DOHH2 (cell line): ENCODE results near the gene CD99.

Experiments used
- H3F3A ChIP-seq: fragments of 200-600 bp; sonication (generic), shearing (Covaris generic); 2 replicates; pipeline ENCODE4 v1.6.0; 2016; ENCODE audit warnings: antibody characterized with exemption, mild to moderate bottlenecking; ENCODE audit not compliant: control insufficient read depth, insufficient read depth
- H3K27ac ChIP-seq: fragments of 200-600 bp; sonication (generic); 2 replicates; pipeline ENCODE4 v1.5.1; 2014; ENCODE audit warnings: low read depth, mild to moderate bottlenecking, low read length, moderate library complexity
- H3K27me3 ChIP-seq: fragments of 200-600 bp; sonication (generic); 2 replicates; pipeline ENCODE4 v1.6.1; 2014; ENCODE audit warnings: mild to moderate bottlenecking, low read length, mixed read lengths; ENCODE audit not compliant: control insufficient read depth
- H3K36me3 ChIP-seq: fragments of 200-600 bp; sonication (generic); 2 replicates; pipeline ENCODE4 v1.6.1; 2014; ENCODE audit warnings: mild to moderate bottlenecking, low read length, moderate library complexity, mixed read lengths; ENCODE audit not compliant: control insufficient read depth
- H3K4me1 ChIP-seq: fragments of 200-600 bp; sonication (generic); 2 replicates; pipeline ENCODE4 v1.6.1; 2014; ENCODE audit warnings: mild to moderate bottlenecking, low read length, mixed read lengths; ENCODE audit not compliant: control insufficient read depth
- H3K4me2 ChIP-seq: fragments of 200-600 bp; sonication (generic); 2 replicates; pipeline ENCODE4 v1.6.0; 2014; ENCODE audit warnings: mild to moderate bottlenecking, low read length, moderate library complexity
- H3K4me3 ChIP-seq: fragments of 200-600 bp; sonication (generic); 2 replicates; pipeline ENCODE4 v1.5.1; 2014; ENCODE audit warnings: mild to moderate bottlenecking, low read length, mixed read lengths
- H3K79me2 ChIP-seq: fragments of 200-600 bp; sonication (generic); 2 replicates; pipeline ENCODE4 v1.6.1; 2014; ENCODE audit warnings: mild to moderate bottlenecking, low read length, mixed read lengths; ENCODE audit not compliant: control insufficient read depth
- H3K9me2 ChIP-seq: fragments of 200-600 bp; sonication (generic); replicated peaks from 2 replicates; pipeline ENCODE4 v1.6.1; 2014; ENCODE audit warnings: mild to moderate bottlenecking, low read length, mixed read lengths; ENCODE audit not compliant: control insufficient read depth
- H3K9me3 ChIP-seq: fragments of 200-600 bp; sonication (generic); 2 replicates; pipeline ENCODE4 v1.6.1; 2014; ENCODE audit warnings: antibody characterized with exemption, low read length, mixed read lengths; ENCODE audit not compliant: control insufficient read depth, insufficient read depth
- H4K20me1 ChIP-seq: fragments of 200-600 bp; sonication (generic); 2 replicates; pipeline ENCODE4 v1.6.0; 2014; ENCODE audit warnings: low read depth, mild to moderate bottlenecking, antibody characterized with exemption, low read length, moderate library complexity; ENCODE audit not compliant: control insufficient read depth, insufficient read depth
- CTCF ChIP-seq: fragments of 200-600 bp; sonication (generic); IDR thresholded peaks from one replicate; pipeline ENCODE4 v1.5.1; 2014; ENCODE audit warnings: antibody characterized with exemption, mild to moderate bottlenecking, low read depth, low read length; ENCODE audit not compliant: poor library complexity, severe bottlenecking
- EZH2phosphoT487 ChIP-seq: fragments of 200-600 bp; sonication (generic); IDR thresholded peaks from 2 replicates; pipeline ENCODE4 v1.6.1; 2017; ENCODE audit warnings: borderline replicate concordance, mild to moderate bottlenecking, antibody characterized with exemption, low read length, moderate library complexity, mixed read lengths

The CD99 gene

DNA sequence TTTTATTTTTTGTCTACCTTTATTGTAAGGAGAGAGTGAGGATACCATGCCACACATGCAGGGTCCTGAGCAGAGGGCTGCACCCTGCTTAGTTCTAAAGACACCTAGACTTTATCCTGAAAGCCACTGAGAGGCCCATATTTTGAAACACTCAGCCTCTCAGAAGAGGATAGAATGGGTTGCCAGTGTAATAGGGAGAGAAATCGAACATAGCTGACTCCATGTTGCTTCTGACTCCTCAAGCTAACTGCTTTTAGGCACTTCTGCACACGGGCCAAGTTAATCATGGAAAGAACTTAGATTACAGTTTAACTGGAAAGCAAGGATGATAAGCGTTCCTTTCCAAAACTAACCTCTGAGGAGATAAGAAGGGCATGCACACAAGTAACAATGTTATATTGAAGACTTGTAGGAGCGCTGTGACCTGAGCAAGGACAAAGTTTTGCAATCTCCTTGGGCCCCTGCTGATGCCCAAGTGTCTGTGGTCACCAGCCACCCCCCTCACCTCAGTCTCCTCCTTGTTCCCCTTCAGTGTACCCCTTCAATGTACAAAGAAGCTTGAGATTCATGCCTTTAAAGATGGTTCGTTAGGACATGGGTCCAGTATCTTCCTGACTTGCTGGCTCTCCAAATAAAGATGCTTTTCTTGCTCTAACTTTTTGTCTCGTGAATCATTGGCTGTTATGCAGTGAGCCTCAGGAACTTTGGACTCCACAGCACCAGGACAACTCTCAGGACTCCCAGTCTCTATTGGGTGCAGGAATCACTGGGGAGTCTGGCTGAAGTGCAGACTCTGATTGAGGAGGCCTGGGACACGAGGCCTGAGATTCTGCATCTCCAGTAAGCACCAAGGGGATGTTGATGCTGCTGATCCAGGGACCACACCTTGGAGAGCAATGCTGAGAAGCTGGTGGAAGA is 25.4 kb upstream of the CD99 start:
- Histone ChIP-seq H3K79me2 (no peaks in the 10 kb centered on the region), H3K9me3 (no peaks in the 10 kb centered on the region), H3K36me3 (no peaks in the 10 kb centered on the region), H3K27ac (no peak overlapping the region), H3K4me1 (no peaks in the 10 kb centered on the region), H3F3A (no peaks in the 10 kb centered on the region), H3K27me3 (no peaks in the 10 kb centered on the region), H3K4me3 (no peak overlapping the region), H3K9me2 (no peaks in the 10 kb centered on the region), H3K4me2 (no peak overlapping the region), H4K20me1 (no peaks in the 10 kb centered on the region)
- TF ChIP-seq CTCF (no peak), EZH2phosphoT487 (no peak)

- H3K79me2 ChIP-seq = no peaks in the 10 kb centered on the region
- no peaks in the 10 kb centered on the region for H3K4me1 ChIP-seq
- H3F3A ChIP-seq = no peaks in the 10 kb centered on the region
- no peaks in the 10 kb centered on the region for H4K20me1 ChIP-seq
- H3K9me3 ChIP-seq = no peaks in the 10 kb centered on the region
- H3K4me2 ChIP-seq = no peak overlapping the region
- no peaks in the 10 kb centered on the region for H3K9me2 ChIP-seq
- H3K27ac ChIP-seq = no peak overlapping the region
- no peak overlapping the region for H3K4me3 ChIP-seq
- no peaks in the 10 kb centered on the region for H3K36me3 ChIP-seq
- TF ChIP-seq CTCF (no peak), EZH2phosphoT487 (no peak)
- H3K27me3 ChIP-seq = no peaks in the 10 kb centered on the region
Observed at GRCh38 chrX:2666491-2666890, 24.6 kb upstream of the CD99 start.

- H3K79me2 ChIP-seq = no peaks in the 10 kb centered on the region
Observed at GRCh38 chrX:2670978-2671377, 20.1 kb upstream of the CD99 start.

More at GRCh38 chrX:2670978-2671377, 20.1 kb upstream of the CD99 start:
- H3K36me3 ChIP-seq = no peaks in the 10 kb centered on the region
- no peaks in the 10 kb centered on the region for H3F3A ChIP-seq
- H3K4me2 ChIP-seq = no peak overlapping the region
- no peaks in the 10 kb centered on the region for H3K27me3 ChIP-seq
- TF ChIP-seq CTCF (no peak), EZH2phosphoT487 (no peak)
- H4K20me1 ChIP-seq = no peaks in the 10 kb centered on the region
- H3K9me2 ChIP-seq = no peaks in the 10 kb centered on the region
- H3K4me3 ChIP-seq = no peak overlapping the region
- no peaks in the 10 kb centered on the region for H3K4me1 ChIP-seq
- H3K9me3 ChIP-seq = no peaks in the 10 kb centered on the region
- no peak overlapping the region for H3K27ac ChIP-seq
